Progenitor cell of endocrine pancreas (in vitro differentiated cells): Measurements from ENCODE around the gene PAPPA2. TPM values are rescaled to one million over a fixed set of nuclear protein-coding genes. Genes with fewer than 3 reads are reported as not detected.

Source experiments
- DNase-seq: peaks from one replicate; pipeline ENCODE4 v3.0.0; 2021; ENCODE audit warnings: low spot score; ENCODE audit not compliant: unreplicated experiment
- H3K27ac Mint-ChIP-seq: 2 replicates; pipeline ENCODE4 v1.8.0; 2021; ENCODE audit warnings: mild to moderate bottlenecking, moderate library complexity, mixed read lengths
- H3K27me3 Mint-ChIP-seq: 2 replicates; pipeline ENCODE4 v1.8.0; 2021; ENCODE audit warnings: mixed read lengths
- H3K36me3 Mint-ChIP-seq: 2 replicates; pipeline ENCODE4 v1.8.0; 2022; ENCODE audit warnings: mixed read lengths; ENCODE audit not compliant: insufficient read depth
- H3K4me1 Mint-ChIP-seq: 2 replicates; pipeline ENCODE4 v1.8.0; 2021; ENCODE audit warnings: low read depth, mixed read lengths
- H3K4me3 Mint-ChIP-seq: 2 replicates; pipeline ENCODE4 v1.8.0; 2021; ENCODE audit warnings: low read depth, mild to moderate bottlenecking, moderate library complexity, mixed read lengths
- H3K9me3 Mint-ChIP-seq: 2 replicates; pipeline ENCODE4 v1.8.0; 2021; ENCODE audit warnings: low read depth, mixed read lengths
- total RNA-seq: library from RNA; stranded (reverse); gene quantifications from 2 replicates; pipeline ENCODE4 v1.2.1, GENCODE V29; 2021
- TF ChIP-seq, protein P1 (sequence below): fragments of 200-600 bp; sonication (generic); IDR thresholded peaks from one replicate; pipeline ENCODE4 v1.5.0; 2021; ENCODE audit warnings: antibody characterized with exemption, mild to moderate bottlenecking; ENCODE audit not compliant: unreplicated experiment

PAPPA2 gene
- total RNA-seq, 1 donor from 2014 or later: 4.1 TPM

DNA sequence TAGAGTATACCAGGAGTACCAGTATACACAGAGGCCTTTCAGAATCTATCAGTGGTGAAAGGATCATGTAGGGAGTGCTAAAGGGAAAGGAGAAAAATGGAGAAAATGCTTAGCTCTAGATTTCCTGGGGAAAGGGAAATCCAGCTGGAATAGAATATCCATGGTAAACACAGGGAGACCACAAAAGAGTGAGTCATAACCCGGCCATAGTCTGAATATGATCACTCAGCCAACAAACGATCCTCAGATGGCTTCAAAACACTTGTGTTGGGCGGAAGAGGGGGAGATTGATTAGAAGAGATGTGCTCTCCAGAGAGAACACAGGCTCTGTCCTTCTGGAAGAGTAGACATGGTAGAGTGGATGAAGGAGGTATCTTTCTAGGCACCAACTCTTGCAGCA lies 180.6 kb downstream of the PAPPA2 start:
- H3K9me3 Mint-ChIP-seq: peaks cover 5% of the 10 kb centered on the region
- no peaks in the 10 kb centered on the region for H3K36me3 Mint-ChIP-seq
- H3K4me3 Mint-ChIP-seq: no peak overlapping the region
- no peak overlapping the region for H3K27ac Mint-ChIP-seq
- H3K4me1 Mint-ChIP-seq: no peaks in the 10 kb centered on the region
- DNase-seq: no peak
- TF ChIP-seq, protein P1, sequence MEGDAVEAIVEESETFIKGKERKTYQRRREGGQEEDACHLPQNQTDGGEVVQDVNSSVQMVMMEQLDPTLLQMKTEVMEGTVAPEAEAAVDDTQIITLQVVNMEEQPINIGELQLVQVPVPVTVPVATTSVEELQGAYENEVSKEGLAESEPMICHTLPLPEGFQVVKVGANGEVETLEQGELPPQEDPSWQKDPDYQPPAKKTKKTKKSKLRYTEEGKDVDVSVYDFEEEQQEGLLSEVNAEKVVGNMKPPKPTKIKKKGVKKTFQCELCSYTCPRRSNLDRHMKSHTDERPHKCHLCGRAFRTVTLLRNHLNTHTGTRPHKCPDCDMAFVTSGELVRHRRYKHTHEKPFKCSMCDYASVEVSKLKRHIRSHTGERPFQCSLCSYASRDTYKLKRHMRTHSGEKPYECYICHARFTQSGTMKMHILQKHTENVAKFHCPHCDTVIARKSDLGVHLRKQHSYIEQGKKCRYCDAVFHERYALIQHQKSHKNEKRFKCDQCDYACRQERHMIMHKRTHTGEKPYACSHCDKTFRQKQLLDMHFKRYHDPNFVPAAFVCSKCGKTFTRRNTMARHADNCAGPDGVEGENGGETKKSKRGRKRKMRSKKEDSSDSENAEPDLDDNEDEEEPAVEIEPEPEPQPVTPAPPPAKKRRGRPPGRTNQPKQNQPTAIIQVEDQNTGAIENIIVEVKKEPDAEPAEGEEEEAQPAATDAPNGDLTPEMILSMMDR: no peak
- no peaks in the 10 kb centered on the region for H3K27me3 Mint-ChIP-seq

DNA sequence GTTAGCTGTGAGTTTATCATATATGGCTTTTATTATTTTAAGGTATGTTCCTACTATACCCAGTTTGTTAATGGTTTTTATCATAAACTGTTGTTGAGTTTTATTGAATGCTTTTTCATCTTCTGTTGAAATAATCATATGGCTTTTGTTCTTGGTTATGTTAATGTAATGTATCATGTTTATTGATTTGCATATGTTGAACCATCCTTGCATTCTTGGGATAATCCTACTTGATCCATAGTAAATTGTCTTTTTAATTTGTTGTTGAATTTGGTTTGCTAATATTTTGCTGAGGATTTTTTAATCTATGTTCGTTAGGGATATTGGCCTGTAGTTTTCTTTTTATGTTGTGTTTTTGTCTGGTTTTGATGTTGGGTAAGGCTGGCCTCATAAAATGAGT lies 185.6 kb downstream of the PAPPA2 start:
- H3K27me3 Mint-ChIP-seq: peaks cover 7% of the 10 kb centered on the region
- no peaks in the 10 kb centered on the region for H3K4me1 Mint-ChIP-seq
- no peak overlapping the region for H3K27ac Mint-ChIP-seq
- peaks cover 26% of the 10 kb centered on the region for H3K9me3 Mint-ChIP-seq
- DNase-seq: no peak
- TF ChIP-seq, protein P1: no peak
- H3K4me3 Mint-ChIP-seq: no peak overlapping the region
- H3K36me3 Mint-ChIP-seq: peaks cover 2% of the 10 kb centered on the region

DNA sequence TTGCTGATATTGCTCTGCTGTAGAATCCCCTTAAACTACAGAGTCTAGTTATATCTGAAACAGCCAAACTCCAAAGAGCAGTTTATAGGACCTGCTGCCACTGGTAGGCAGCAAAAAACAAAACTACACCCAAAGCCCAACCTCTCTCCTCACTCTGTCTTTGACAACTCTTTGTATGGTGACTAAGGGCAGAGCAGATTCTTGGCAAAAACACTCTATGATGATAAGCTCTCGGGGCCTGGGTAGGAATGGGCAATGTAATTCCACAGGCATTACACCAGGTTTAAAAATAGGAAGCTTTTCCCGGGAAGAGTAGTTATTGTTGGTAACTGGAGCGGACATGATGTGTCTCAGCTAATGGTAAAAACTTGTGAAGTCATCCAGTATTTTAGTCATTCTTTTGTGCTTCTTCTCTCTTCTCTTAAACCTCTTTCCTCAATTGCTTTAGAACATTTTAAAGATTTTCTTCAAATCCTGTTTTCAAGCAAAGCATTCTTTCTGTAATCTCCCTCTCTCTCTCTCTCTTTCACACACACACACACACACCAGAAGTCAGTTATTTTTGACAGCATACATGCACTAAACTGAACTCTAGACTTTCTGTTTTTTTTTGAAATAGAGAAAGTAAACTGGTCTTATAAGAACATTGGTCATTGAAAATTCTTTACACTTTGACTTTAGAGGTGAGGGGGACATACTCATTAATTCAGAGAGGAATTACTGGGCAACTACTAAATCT lies 193.5 kb downstream of the PAPPA2 start:
- Mint-ChIP-seq H3K9me3 (peaks cover 16% of the 10 kb centered on the region), H3K27me3 (peaks cover 8% of the 10 kb centered on the region), H3K27ac (no peak overlapping the region), H3K4me1 (no peaks in the 10 kb centered on the region), H3K4me3 (no peak overlapping the region), H3K36me3 (no peaks in the 10 kb centered on the region)
- TF ChIP-seq, protein P1: no peak
- no peak for DNase-seq

DNA sequence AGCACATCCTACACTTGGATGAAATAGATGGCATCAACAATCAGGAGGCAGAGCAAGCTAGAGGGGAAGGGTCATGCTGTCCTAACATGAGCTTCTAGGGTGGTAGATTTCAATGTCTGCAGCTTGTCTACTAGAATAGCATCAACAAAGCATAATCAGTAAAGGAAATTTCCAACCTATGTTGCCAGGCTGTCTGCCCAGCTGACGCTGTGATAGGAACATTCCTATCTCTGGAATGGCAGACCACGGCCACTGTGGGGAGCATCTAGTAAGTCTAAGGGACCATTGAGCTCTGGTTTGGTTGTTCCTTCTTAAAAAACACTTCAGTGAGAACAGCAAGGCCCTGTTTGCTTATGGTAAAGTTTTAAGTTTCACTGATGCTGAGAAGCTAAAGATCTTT lies 206.8 kb downstream of the PAPPA2 start:
- no peaks in the 10 kb centered on the region for H3K4me1 Mint-ChIP-seq

DNA sequence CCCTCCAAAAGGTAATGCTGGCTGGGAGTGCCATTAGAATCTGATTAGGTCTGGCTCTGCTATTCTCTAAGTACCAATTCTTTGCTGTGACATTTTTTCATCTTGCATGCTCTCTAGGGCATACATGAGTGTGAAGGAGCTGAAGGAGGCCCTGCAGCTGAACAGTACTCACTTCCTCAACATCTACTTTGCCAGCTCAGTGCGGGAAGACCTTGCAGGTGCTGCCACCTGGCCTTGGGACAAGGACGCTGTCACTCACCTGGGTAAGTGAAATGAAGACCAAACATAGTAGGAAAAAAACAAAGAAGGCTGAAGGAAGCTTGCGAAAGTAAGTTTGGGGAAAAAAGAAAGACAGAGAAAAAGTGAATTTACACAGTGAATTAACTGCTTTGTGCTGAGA lies 207.9 kb downstream of the PAPPA2 start:
- H3K4me1 Mint-ChIP-seq: no peaks in the 10 kb centered on the region
- H3K36me3 Mint-ChIP-seq: no peaks in the 10 kb centered on the region
- DNase-seq: no peak
- H3K4me3 Mint-ChIP-seq: no peak overlapping the region
- TF ChIP-seq, protein P1: no peak
- H3K27ac Mint-ChIP-seq: no peak overlapping the region
- peaks cover 2% of the 10 kb centered on the region for H3K27me3 Mint-ChIP-seq
- no peaks in the 10 kb centered on the region for H3K9me3 Mint-ChIP-seq

More for the DNA sequence above, 206.8 kb downstream of the PAPPA2 start:
- no peak overlapping the region for H3K4me3 Mint-ChIP-seq
- no peaks in the 10 kb centered on the region for H3K36me3 Mint-ChIP-seq
- DNase-seq: no peak
- H3K27ac Mint-ChIP-seq: no peak overlapping the region
- TF ChIP-seq, protein P1: no peak
- H3K27me3 Mint-ChIP-seq: peaks cover 2% of the 10 kb centered on the region
- no peaks in the 10 kb centered on the region for H3K9me3 Mint-ChIP-seq
